Breast epithelium (tissue), 3 donors: ENCODE results near the gene CTRB1.

ENCODE experiments used
- POLR2A ChIP-seq: fragments of 450-650 bp; IDR thresholded peaks from one replicate; pipeline ENCODE4 v1.6.1; 2016; ENCODE audit warnings: antibody characterized with exemption, mild to moderate bottlenecking, moderate library complexity
- TF ChIP-seq, protein P1 (sequence below), 3 donors: fragments of 450-650 bp; IDR thresholded peaks; one replicate each; pipeline ENCODE4 v1.5.1; 2016 to 2017; ENCODE audit warnings: antibody characterized with exemption in 3 of 3, mild to moderate bottlenecking in 3 of 3, moderate library complexity in 3 of 3

- TF ChIP-seq POLR2A = no peak
- TF ChIP-seq, protein P1, sequence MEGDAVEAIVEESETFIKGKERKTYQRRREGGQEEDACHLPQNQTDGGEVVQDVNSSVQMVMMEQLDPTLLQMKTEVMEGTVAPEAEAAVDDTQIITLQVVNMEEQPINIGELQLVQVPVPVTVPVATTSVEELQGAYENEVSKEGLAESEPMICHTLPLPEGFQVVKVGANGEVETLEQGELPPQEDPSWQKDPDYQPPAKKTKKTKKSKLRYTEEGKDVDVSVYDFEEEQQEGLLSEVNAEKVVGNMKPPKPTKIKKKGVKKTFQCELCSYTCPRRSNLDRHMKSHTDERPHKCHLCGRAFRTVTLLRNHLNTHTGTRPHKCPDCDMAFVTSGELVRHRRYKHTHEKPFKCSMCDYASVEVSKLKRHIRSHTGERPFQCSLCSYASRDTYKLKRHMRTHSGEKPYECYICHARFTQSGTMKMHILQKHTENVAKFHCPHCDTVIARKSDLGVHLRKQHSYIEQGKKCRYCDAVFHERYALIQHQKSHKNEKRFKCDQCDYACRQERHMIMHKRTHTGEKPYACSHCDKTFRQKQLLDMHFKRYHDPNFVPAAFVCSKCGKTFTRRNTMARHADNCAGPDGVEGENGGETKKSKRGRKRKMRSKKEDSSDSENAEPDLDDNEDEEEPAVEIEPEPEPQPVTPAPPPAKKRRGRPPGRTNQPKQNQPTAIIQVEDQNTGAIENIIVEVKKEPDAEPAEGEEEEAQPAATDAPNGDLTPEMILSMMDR (IDR thresholded peaks at IDR 0.05) = no peak
These were observed 30.0 kb downstream of the CTRB1 start for GRCh38 chr16:75248536-75249380.
